ENCODE measurements around the gene ZNF407. TPM values are rescaled to one million over a fixed set of nuclear protein-coding genes. Genes with fewer than 3 reads are reported as not detected.

ZNF407 gene
- polyA plus RNA-seq, 2 donors: 2.2 to 2.6 TPM

DNA sequence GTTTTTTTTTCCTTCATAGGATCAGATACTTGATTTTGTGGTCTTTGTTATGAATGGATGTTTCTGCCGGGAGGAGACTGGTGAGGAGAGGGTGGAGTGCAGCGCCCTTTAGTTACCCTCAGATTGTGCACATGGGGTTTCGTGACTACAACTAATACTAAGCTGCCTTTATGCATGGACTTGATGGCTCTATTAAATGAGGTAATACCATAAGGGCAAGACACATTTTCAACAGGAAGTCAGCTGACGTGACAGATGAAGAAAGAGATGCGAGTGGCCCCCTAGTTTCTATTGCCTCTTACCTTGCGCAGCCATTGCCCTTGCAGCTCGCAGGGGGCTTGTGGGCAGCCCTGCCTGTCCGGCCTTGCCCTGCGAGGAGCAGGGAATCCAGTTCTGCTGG lies 24.4 kb downstream of the ZNF407 start:
- no peak overlapping the region for H3K4me3 ChIP-seq (ENCODE audit: low read depth in 1 of 2, low read length in 2 of 2)
- peaks cover 0 to 7% of the 10 kb centered on the region in 2 donors for H3K4me1 ChIP-seq (ENCODE audit: control insufficient read depth in 2 of 2, insufficient read depth in 2 of 2, low read length in 1 of 2)
- WGBS, 2 donors: 80 to 84% methylated on average over 9 of the region's 9 CpGs
- H3K9me3 ChIP-seq (ENCODE audit: control insufficient read depth in 2 of 2, insufficient read depth in 1 of 2, low read depth in 1 of 2, low read length in 1 of 2): no peaks in the 10 kb centered on the region
- H3K27me3 ChIP-seq (ENCODE audit: control insufficient read depth in 1 of 2, insufficient read depth in 2 of 2, low read length in 2 of 2): no peaks in the 10 kb centered on the region
- no peak overlapping the region for H3K27ac ChIP-seq (ENCODE audit: low read depth in 2 of 2, low read length in 1 of 2)
- no peaks in the 10 kb centered on the region for H3K36me3 ChIP-seq (ENCODE audit: control insufficient read depth in 2 of 2, insufficient read depth in 2 of 2, low read length in 1 of 2)

DNA sequence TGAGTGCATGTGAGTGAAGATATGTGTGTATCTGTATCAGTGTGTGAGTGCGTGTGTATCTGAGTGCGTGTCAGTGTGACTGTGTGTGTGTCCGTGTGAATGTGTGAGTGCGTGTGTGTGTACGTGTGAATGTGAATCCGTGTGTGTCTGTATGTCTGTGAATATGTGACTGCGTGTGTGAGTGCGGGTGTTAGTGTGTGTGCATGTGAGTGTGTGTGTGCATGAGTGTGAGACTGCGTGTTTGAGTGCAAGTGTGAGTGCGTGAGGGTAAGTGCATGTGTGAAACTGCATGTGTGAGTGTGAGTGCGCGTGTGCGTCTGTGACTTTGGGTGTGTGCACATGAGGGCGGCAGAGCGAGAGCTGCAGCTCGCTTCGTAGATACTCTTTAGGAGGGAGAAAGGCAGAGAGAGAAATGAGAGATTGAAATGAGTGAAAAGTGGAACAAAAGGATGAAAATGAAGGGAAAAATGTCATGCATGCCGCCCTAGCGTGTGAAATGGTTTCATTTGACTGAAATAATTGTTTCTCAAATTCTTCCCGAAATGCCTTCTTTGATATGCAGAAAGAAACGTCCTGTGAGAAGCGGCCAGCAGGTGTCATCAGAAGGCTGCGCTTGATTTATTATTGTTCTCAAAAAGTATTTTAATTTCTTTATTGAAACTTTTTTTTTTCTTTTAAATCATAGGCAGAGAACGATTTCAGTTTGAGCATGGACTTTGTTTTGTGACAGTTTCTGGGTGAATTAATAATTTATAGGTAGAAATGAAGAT lies 25.6 kb downstream of the ZNF407 start:
- Histone ChIP-seq H3K27ac (ENCODE audit: low read depth in 2 of 2, low read length in 1 of 2) (no peak overlapping the region), H3K27me3 (ENCODE audit: control insufficient read depth in 1 of 2, insufficient read depth in 2 of 2, low read length in 2 of 2) (no peaks in the 10 kb centered on the region), H3K4me3 (ENCODE audit: low read depth in 1 of 2, low read length in 2 of 2) (no peak overlapping the region), H3K4me1 (ENCODE audit: control insufficient read depth in 2 of 2, insufficient read depth in 2 of 2, low read length in 1 of 2) (peaks cover 0 to 7% of the 10 kb centered on the region in 2 donors), H3K36me3 (ENCODE audit: control insufficient read depth in 2 of 2, insufficient read depth in 2 of 2, low read length in 1 of 2) (no peaks in the 10 kb centered on the region), H3K9me3 (ENCODE audit: control insufficient read depth in 2 of 2, insufficient read depth in 1 of 2, low read depth in 1 of 2, low read length in 1 of 2) (no peaks in the 10 kb centered on the region)
- WGBS, 2 donors: 74 to 76% methylated on average over 24 of the region's 24 CpGs

DNA sequence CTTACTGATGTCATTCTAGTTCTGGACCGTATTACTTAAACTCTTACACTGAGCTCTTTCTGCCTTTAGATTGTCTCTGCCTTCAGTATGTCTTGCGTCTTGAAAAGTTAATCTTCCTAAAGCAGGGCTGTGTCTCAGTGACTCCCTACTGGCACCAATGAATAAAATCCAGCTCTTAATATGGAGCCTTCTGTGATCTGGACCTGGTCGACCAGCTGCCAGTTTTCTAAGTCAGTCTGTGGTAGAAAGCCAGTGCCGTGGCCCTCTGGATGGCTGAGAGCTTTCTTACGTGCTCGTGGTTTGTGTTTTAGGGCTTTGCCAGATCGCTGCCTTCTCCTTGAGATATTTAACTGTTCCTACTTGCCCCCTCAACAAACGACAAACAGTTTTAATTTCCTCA lies 26.8 kb downstream of the ZNF407 start:
- no peaks in the 10 kb centered on the region for H3K27me3 ChIP-seq (ENCODE audit: control insufficient read depth in 1 of 2, insufficient read depth in 2 of 2, low read length in 2 of 2)
- 84 to 85% methylated on average over 8 of the region's 8 CpGs for WGBS, 2 donors
- H3K4me1 ChIP-seq (ENCODE audit: control insufficient read depth in 2 of 2, insufficient read depth in 2 of 2, low read length in 1 of 2): peaks cover 0 to 7% of the 10 kb centered on the region in 2 donors
- H3K9me3 ChIP-seq (ENCODE audit: control insufficient read depth in 2 of 2, insufficient read depth in 1 of 2, low read depth in 1 of 2, low read length in 1 of 2): no peaks in the 10 kb centered on the region
- no peak overlapping the region for H3K4me3 ChIP-seq (ENCODE audit: low read depth in 1 of 2, low read length in 2 of 2)
- H3K36me3 ChIP-seq (ENCODE audit: control insufficient read depth in 2 of 2, insufficient read depth in 2 of 2, low read length in 1 of 2): no peaks in the 10 kb centered on the region
- H3K27ac ChIP-seq (ENCODE audit: low read depth in 2 of 2, low read length in 1 of 2): no peak overlapping the region

DNA sequence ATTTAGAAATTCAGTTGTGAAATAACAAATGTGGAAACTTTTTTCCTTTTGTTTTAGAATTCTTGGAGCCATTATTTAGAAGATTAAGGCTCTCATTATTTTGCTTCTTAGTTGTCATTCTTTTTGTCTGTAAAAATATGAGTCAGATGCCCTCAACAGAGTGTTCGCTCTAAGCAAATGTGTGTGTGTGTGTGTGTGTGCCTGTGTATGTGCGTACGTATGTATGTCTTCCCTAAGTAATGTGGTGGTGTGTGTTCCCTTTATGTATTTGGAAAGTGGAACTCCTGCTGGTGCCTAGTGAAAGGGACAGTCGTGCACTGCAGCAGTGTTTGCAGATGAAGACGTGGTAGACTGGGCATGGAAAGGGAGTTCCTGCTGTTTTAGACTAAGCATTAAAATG lies 27.5 kb downstream of the ZNF407 start:
- Histone ChIP-seq H3K27ac (ENCODE audit: low read depth in 2 of 2, low read length in 1 of 2) (no peak overlapping the region), H3K4me3 (ENCODE audit: low read depth in 1 of 2, low read length in 2 of 2) (no peak overlapping the region), H3K36me3 (ENCODE audit: control insufficient read depth in 2 of 2, insufficient read depth in 2 of 2, low read length in 1 of 2) (no peaks in the 10 kb centered on the region), H3K27me3 (ENCODE audit: control insufficient read depth in 1 of 2, insufficient read depth in 2 of 2, low read length in 2 of 2) (no peaks in the 10 kb centered on the region), H3K9me3 (ENCODE audit: control insufficient read depth in 2 of 2, insufficient read depth in 1 of 2, low read depth in 1 of 2, low read length in 1 of 2) (no peaks in the 10 kb centered on the region), H3K4me1 (ENCODE audit: control insufficient read depth in 2 of 2, insufficient read depth in 2 of 2, low read length in 1 of 2) (peaks cover 0 to 7% of the 10 kb centered on the region in 2 donors)
- WGBS, 2 donors: 82 to 88% methylated on average over 5 of the region's 5 CpGs

DNA sequence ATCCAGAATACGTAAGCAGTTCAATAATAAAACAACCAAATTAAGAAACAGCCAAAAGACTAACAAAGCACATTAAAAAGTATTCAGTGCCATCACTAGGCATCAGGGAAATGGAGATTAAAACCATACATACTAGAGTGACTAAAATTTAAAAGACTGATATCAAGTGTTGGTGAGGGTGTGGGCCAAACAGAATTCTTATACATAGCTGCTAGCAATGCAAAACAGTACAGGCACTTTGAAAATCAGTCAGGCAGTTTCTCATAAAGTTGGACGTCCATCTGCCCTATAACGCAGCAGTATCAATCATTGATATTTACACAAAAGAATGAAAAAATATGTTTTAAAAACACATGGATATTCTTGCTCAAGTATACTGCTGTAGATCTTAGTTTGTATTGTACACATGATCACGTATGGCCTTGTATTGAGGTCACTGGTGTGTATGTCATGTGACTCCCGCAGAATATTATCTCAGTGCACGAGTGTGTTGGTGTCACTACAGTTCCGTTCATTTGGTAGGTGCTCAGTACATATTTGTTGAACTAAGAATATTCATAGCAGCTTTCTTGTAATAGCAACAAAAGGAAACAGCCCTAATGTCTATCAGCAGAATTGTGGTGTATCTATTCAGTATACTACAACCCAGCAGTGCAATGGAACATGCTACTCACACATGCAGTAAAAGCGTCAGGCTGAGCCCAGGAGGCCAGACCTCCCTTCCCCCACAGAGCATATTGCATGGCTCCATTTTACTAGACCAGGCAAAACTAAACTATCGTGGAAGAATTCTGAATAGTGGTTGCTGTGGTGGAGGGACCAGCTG lies 28.6 kb downstream of the ZNF407 start:
- Histone ChIP-seq H3K9me3 (ENCODE audit: control insufficient read depth in 2 of 2, insufficient read depth in 1 of 2, low read depth in 1 of 2, low read length in 1 of 2) (no peaks in the 10 kb centered on the region), H3K27me3 (ENCODE audit: control insufficient read depth in 1 of 2, insufficient read depth in 2 of 2, low read length in 2 of 2) (no peaks in the 10 kb centered on the region), H3K36me3 (ENCODE audit: control insufficient read depth in 2 of 2, insufficient read depth in 2 of 2, low read length in 1 of 2) (peaks cover 0 to 4% of the 10 kb centered on the region in 2 donors), H3K4me1 (ENCODE audit: control insufficient read depth in 2 of 2, insufficient read depth in 2 of 2, low read length in 1 of 2) (peaks cover 0 to 7% of the 10 kb centered on the region in 2 donors), H3K4me3 (ENCODE audit: low read depth in 1 of 2, low read length in 2 of 2) (no peak overlapping the region), H3K27ac (ENCODE audit: low read depth in 2 of 2, low read length in 1 of 2) (no peak overlapping the region)
- WGBS, 2 donors: 78 to 84% methylated on average over 9 of the region's 9 CpGs

DNA sequence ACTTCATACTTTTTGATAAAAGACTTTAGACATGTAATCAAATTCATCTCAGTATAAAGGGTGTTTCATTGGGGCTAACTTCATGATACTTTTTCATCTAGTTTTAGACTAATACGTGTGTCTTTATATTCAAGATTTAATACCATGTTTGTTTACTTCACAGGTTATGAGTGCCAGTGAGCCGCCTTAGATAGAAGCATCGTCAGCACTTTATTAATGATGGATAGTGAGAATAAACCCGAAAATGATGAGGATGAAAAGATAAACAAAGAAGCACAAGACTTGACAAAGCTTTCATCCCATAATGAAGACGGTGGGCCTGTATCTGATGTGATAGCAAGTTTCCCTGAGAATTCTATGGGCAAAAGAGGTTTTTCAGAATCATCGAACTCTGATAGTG lies 33.1 kb downstream of the ZNF407 start:
- WGBS, 2 donors: 91 to 93% methylated on average over 6 of the region's 6 CpGs
- Histone ChIP-seq H3K4me3 (ENCODE audit: low read depth in 1 of 2, low read length in 2 of 2) (no peak overlapping the region), H3K36me3 (ENCODE audit: control insufficient read depth in 2 of 2, insufficient read depth in 2 of 2, low read length in 1 of 2) (peaks cover 5 to 13% of the 10 kb centered on the region in 2 donors), H3K27ac (ENCODE audit: low read depth in 2 of 2, low read length in 1 of 2) (no peak overlapping the region), H3K27me3 (ENCODE audit: control insufficient read depth in 1 of 2, insufficient read depth in 2 of 2, low read length in 2 of 2) (no peaks in the 10 kb centered on the region), H3K9me3 (ENCODE audit: control insufficient read depth in 2 of 2, insufficient read depth in 1 of 2, low read depth in 1 of 2, low read length in 1 of 2) (no peaks in the 10 kb centered on the region), H3K4me1 (ENCODE audit: control insufficient read depth in 2 of 2, insufficient read depth in 2 of 2, low read length in 1 of 2) (no peaks in the 10 kb centered on the region)

DNA sequence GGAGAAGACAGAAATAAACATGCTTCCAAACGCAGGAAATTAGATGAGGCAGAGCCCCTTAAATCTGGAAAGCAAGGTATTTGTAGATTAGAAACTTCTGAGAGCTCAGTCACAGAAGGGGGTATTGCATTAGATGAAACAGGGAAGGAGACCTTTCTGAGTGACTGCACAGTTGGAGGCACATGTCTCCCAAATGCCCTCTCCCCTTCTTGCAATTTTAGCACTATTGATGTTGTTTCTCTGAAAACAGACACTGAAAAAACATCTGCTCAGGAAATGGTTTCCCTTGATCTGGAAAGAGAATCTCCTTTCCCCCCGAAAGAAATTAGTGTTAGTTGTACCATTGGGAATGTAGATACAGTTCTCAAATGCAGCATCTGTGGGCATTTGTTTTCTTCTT lies 33.5 kb downstream of the ZNF407 start:
- no peak overlapping the region for H3K4me3 ChIP-seq (ENCODE audit: low read depth in 1 of 2, low read length in 2 of 2)
- WGBS, 2 donors: 73 to 80% methylated on average over 2 of the region's 2 CpGs
- no peak overlapping the region for H3K27ac ChIP-seq (ENCODE audit: low read depth in 2 of 2, low read length in 1 of 2)
- no peaks in the 10 kb centered on the region for H3K9me3 ChIP-seq (ENCODE audit: control insufficient read depth in 2 of 2, insufficient read depth in 1 of 2, low read depth in 1 of 2, low read length in 1 of 2)
- no peaks in the 10 kb centered on the region for H3K27me3 ChIP-seq (ENCODE audit: control insufficient read depth in 1 of 2, insufficient read depth in 2 of 2, low read length in 2 of 2)
- H3K36me3 ChIP-seq (ENCODE audit: control insufficient read depth in 2 of 2, insufficient read depth in 2 of 2, low read length in 1 of 2): peaks cover 5 to 13% of the 10 kb centered on the region in 2 donors
- no peaks in the 10 kb centered on the region for H3K4me1 ChIP-seq (ENCODE audit: control insufficient read depth in 2 of 2, insufficient read depth in 2 of 2, low read length in 1 of 2)

DNA sequence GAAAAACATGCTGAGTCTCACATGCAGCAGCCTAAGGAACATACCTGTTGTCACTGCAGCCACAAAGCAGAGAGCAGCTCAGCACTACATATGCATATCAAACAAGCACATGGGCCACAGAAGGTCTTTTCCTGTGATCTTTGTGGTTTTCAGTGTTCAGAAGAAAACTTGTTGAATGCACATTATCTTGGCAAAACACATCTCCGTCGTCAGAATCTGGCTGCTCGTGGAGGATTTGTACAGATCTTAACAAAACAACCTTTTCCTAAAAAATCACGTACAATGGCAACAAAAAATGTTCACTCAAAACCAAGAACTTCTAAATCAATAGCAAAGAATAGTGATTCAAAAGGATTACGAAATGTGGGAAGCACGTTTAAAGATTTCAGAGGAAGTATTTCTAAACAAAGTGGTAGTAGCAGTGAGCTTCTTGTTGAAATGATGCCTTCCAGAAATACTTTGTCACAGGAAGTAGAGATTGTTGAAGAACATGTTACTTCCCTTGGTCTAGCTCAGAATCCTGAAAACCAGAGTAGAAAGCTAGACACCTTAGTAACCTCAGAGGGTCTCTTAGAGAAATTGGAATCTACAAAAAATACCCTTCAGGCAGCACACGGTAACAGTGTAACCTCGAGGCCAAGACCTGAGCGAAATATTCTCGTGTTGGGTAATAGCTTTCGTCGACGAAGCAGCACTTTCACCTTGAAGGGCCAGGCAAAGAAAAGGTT lies 34.1 kb downstream of the ZNF407 start:
- no peaks in the 10 kb centered on the region for H3K27me3 ChIP-seq (ENCODE audit: control insufficient read depth in 1 of 2, insufficient read depth in 2 of 2, low read length in 2 of 2)
- H3K9me3 ChIP-seq (ENCODE audit: control insufficient read depth in 2 of 2, insufficient read depth in 1 of 2, low read depth in 1 of 2, low read length in 1 of 2): no peaks in the 10 kb centered on the region

DNA sequence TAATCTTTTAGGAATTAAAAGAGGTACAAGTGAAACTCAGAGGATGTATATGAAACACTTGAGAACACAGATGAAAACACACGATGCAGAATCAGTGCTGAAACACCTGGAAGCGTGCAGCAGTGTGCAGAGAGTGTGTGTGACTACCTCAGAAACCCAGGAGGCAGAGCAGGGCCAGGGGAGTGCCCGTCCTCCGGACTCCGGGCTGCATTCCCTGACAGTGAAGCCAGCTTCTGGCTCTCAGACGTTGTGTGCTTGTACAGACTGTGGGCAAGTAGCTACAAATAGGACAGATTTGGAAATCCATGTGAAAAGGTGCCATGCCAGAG lies 34.6 kb downstream of the ZNF407 start:
- H3K27ac ChIP-seq (ENCODE audit: low read depth in 2 of 2, low read length in 1 of 2): no peak overlapping the region
- H3K4me1 ChIP-seq (ENCODE audit: control insufficient read depth in 2 of 2, insufficient read depth in 2 of 2, low read length in 1 of 2): no peaks in the 10 kb centered on the region
- no peaks in the 10 kb centered on the region for H3K9me3 ChIP-seq (ENCODE audit: control insufficient read depth in 2 of 2, insufficient read depth in 1 of 2, low read depth in 1 of 2, low read length in 1 of 2)
- WGBS, 2 donors: 90 to 92% methylated on average over 6 of the region's 6 CpGs
- peaks cover 5 to 13% of the 10 kb centered on the region in 2 donors for H3K36me3 ChIP-seq (ENCODE audit: control insufficient read depth in 2 of 2, insufficient read depth in 2 of 2, low read length in 1 of 2)
- no peak overlapping the region for H3K4me3 ChIP-seq (ENCODE audit: low read depth in 1 of 2, low read length in 2 of 2)
- H3K27me3 ChIP-seq (ENCODE audit: control insufficient read depth in 1 of 2, insufficient read depth in 2 of 2, low read length in 2 of 2): no peaks in the 10 kb centered on the region

More for the DNA sequence above, 34.1 kb downstream of the ZNF407 start:
- no peaks in the 10 kb centered on the region for H3K4me1 ChIP-seq (ENCODE audit: control insufficient read depth in 2 of 2, insufficient read depth in 2 of 2, low read length in 1 of 2)
- H3K27ac ChIP-seq (ENCODE audit: low read depth in 2 of 2, low read length in 1 of 2): no peak overlapping the region
- H3K36me3 ChIP-seq (ENCODE audit: control insufficient read depth in 2 of 2, insufficient read depth in 2 of 2, low read length in 1 of 2): peaks cover 5 to 13% of the 10 kb centered on the region in 2 donors
- 78 to 80% methylated on average over 13 of the region's 13 CpGs for WGBS, 2 donors
- no peak overlapping the region for H3K4me3 ChIP-seq (ENCODE audit: low read depth in 1 of 2, low read length in 2 of 2)
